Right kidney (tissue), 1 donor: Measurements from ENCODE around the gene PABPN1.
"Not testable (repeated sequence)": the region's sequence is repeated elsewhere in the genome, so short reads cannot be mapped to it uniquely, and the experiment has no call there.

Experiments used
- DNase-seq: peaks from one replicate; pipeline ENCODE4 v3.0.0-alpha.2; 2016

Gene PABPN1

DNA sequence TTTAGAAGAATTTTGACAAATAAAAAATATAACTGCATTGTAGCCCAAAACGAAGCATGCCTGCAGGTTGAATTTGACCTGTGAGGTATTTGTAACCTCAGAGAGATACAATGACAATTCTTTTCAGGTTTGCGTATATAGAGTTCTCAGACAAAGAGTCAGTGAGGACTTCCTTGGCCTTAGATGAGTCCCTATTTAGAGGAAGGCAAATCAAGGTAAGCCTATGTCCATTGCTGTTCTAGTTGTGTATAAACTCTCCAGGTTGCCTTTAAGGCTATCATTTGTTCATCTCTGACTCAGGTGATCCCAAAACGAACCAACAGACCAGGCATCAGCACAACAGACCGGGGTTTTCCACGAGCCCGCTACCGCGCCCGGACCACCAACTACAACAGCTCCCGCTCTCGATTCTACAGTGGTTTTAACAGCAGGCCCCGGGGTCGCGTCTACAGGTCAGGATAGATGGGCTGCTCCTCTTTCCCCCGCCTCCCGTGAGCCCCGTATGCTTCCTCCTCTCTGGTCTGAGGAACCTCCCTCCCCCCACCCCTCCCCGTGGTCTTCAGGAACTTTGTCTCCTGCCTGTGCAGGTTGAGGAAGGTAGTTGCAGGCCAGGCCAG lies 2.7 kb downstream of the PABPN1 start:
- DNase-seq, result no peak

DNA sequence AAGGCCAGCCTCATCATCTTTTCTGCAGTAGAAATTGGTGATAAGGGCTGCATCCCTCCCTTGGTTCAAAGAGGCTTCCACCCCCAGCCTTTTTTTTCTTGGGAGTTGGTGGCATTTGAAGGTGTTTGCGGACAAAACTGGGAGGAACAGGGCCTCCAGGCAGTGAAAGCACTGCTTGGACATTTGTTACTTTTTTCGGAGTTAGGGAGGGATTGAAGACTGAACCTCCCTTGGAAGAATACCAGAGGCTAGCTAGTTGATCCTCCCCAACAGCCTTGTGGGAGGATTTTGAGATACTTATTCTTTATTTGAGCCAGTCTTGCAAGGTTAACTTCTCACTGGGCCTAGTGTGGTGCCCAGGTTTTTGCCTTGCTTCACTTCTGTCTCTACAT lies 3.2 kb downstream of the PABPN1 start:
- DNase-seq, result no peak

DNA sequence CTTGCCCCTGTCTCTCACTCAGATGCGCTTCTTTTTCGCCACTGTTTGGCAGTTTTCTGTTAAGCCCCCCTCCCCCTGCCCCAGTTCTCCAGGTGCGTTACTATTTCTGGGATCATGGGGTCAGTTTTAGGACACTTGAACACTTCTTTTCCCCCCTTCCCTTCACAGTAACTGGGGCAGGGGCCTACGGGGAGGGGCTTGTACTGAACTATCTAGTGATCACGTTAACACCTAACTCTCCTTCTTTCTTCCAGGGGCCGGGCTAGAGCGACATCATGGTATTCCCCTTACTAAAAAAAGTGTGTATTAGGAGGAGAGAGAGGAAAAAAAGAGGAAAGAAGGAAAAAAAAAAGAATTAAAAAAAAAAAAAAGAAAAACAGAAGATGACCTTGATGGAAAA lies 3.7 kb downstream of the PABPN1 start:
- no peak for DNase-seq

DNA sequence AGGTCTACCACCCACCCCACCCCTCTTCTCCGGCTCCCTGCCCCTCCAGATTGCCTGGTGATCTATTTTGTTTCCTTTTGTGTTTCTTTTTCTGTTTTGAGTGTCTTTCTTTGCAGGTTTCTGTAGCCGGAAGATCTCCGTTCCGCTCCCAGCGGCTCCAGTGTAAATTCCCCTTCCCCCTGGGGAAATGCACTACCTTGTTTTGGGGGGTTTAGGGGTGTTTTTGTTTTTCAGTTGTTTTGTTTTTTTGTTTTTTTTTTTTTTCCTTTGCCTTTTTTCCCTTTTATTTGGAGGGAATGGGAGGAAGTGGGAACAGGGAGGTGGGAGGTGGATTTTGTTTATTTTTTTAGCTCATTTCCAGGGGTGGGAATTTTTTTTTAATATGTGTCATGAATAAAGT lies 4.5 kb downstream of the PABPN1 start:
- DNase-seq, result not testable (repeated sequence)

DNA sequence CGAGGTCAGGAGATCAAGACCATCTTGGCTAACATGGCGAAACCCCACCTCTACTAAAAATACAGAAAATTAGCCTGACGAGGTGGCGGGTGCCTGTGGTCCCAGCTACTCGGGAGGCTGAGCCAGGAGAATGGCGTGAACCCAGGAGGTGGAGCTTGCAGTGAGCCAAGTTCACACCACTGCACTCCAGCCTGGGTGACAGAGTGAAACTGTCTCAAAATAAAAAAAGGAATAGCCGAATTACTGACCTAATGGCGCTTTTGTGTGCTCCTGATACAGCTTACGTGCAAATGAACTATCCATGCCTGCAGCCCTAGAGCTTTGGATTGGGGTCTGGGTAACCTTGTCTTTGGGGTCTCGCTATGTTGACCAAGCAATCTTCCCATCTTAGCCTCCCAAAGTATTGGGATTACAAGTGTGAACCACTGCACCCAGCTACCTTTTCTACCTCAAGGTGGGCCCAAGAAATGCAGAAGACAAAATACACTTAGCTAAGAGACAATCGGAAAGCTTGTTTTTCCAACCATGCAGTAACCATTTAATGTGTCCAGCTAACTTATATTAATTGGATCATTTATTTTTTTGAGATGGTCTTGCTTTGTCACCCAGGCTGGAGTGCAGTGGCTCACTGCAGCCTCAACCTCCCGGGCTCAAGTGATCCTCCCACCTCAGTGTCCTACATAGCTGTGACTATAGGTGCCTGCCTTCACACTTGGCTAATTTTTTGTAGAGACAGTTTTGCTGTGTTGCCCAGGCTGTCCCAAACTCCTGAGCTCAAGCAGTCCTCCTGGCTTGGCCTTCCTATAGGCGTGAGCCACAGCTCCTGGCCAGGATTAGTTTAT lies 5.5 kb downstream of the PABPN1 start:
- DNase-seq, result no peak

DNA sequence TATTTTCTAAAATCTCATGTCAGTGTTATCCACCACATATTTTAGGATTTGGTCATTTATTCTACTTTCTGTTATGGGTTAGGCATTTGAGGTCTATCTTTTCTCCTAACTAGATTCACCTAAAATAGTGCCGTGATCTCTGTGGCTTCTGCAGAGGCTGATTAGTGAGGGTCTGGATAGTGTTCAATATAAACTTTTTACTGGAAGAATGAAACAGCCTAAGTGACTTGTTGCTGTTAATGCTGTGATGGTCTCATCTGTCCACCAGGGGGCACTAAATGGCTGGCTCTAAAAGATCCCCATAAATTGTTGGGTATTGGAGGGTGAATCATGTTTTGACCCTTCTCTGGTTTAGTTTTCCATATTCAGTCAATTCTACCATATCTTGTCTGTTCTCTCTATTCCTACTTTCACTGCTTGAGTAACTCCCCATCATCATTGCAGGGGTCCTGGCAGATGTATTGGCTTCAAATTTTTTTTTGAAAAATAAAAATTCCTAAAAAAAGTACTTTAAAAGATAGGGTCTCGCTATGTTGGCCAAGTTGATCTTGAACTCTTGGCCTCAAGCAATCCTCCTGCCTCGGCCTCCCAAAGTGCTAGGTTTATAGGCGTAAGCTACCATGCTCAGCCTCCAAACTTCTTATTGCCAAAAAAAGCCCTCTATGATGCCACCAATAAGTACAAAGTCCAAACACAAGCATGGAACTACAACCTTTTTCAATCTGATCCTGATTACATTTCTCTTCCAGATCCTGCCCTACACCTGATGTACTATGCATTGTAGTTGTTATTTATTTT lies 6.9 kb downstream of the PABPN1 start:
- no peak for DNase-seq

DNA sequence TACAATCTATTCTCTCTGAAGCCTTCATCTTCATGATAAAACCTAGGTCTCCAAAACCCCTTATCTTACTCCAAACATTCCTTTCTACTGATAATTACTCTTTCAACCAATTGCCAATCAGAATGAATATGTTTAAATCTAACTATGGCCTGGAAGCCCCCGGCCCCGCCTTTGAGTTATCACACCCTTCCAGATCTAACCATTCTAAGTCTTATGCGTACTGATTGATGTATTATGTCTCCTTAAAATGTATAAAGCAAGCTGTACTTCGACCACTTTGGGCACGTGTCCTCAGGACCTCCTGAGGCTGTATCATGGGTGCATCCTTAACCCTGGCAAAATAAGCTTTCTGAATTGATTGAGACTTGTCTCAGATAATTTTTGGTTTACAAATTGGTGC lies 14.4 kb downstream of the PABPN1 start:
- no peak for DNase-seq

DNA sequence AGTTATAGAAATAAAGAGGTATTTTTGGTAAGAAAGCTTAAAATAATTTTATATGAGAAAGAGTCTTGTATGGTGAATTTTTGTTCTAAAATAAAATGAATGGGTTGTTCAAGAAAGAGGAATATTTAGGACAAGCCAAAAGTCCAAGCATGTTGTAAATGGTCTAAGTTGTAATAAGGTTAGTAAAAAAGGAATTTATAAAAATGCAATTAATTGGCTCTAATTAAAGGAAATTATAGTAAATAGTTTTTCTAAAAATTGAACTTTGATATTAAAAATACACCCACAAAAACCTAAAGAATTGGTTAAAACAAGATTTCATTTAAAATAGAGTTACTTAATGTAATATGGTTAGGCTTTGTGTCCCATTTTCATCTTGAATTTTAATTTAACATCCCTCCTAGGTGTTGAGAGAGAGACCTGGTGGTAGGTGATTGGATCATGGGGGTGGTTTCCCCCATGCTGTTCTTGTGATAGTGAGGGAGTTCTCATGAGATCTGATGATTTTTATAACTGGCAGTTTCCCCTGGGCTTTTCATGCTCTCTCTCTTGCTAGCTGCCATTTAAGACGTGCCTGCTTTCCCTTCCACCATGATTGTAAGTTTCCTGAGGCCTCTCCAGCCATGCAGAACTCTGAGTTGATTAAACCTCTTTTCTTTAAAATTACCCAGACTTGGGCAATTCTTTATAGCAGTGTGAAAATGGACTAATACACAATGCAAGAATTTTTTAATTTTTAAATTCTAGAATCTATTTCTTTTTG lies 18.4 kb downstream of the PABPN1 start:
- no peak for DNase-seq

DNA sequence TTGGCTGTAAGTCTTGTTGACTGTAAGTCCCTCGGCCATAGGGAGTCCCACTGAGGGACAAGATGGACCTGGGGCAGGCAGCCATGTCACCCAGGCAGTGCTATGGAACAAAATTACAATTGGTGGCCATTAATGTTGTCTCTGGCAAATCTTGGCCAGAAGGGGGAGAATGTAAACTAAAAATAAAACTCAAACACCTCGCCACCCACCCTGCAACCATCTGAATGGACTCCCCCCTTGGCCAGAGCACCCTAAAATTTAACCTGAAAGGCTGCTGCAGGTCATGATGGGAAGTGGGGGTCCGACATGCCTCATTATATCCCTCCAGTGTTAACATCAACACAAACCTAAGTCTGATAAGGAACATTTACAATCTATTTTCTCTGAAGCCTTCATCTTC lies 23.2 kb downstream of the PABPN1 start:
- no peak for DNase-seq

DNA sequence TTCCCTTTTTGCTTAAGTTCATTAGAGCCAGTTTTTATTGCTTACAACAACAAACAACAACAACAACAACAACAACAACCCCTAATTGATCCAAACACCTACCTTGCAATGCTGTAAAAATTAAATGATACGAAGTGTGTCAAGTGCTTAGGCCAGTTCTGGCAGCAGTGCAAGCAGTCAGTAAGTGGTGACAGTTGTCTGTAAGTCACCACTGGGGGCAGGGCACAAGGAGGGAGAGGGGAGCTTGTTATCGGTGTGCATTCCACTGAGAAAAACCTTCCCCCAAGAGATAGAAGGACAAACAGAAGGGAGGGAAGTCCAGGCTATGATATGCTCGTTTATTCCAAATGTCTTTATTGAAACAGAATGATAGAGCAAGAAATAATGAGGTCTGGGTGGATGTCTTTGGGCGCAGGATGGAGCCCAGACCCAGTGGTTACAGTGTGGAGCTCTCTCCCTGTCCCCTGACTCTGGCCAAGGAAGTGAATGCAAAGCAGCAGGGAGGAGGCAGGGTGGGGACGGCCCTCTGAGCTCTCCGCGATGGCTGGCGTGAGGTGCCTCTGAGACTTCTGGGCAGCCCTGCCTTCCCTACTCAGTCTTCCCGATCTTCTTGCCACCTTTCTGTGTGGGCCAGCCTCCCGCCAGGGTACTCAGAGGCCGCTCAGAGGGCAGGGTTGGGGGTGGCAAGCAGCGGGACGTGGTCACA lies 24.9 kb downstream of the PABPN1 start:
- no peak for DNase-seq

DNA sequence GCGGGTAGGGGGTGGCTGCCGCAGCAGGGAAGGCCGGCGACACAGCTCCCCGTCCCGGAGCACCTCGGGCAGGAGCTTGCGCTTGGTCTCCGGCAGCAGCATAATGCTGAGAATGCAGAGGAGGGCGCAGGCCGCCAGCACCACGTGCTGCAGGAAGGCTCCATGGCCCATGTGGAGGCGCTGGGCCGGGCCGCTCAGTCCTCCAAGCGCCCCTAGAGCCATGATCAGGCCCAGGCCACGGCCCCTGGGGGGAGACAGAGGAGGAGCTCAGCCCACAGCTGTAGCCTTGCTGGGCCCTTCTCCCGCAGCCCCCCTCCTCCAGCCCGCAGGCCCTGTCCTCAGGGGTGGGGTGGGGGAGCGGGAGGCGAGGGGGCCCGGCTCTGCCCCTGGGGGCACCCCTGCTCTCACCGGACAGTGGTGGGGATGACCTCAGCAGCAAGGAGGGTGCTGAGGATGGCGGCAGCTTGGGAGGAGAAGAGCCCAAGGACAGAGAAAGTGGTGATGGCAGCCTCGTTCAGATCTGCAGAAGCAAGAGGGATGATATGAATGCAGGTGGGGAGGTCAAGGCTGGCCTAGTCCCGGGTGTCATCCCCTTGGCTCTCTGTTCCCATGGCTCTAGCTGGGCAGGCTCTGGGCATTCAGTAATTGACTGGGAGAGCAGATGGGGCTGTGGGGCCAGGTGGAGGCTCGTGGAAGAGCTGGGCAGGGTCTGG lies 25.6 kb downstream of the PABPN1 start:
- DNase-seq, result no peak

DNA sequence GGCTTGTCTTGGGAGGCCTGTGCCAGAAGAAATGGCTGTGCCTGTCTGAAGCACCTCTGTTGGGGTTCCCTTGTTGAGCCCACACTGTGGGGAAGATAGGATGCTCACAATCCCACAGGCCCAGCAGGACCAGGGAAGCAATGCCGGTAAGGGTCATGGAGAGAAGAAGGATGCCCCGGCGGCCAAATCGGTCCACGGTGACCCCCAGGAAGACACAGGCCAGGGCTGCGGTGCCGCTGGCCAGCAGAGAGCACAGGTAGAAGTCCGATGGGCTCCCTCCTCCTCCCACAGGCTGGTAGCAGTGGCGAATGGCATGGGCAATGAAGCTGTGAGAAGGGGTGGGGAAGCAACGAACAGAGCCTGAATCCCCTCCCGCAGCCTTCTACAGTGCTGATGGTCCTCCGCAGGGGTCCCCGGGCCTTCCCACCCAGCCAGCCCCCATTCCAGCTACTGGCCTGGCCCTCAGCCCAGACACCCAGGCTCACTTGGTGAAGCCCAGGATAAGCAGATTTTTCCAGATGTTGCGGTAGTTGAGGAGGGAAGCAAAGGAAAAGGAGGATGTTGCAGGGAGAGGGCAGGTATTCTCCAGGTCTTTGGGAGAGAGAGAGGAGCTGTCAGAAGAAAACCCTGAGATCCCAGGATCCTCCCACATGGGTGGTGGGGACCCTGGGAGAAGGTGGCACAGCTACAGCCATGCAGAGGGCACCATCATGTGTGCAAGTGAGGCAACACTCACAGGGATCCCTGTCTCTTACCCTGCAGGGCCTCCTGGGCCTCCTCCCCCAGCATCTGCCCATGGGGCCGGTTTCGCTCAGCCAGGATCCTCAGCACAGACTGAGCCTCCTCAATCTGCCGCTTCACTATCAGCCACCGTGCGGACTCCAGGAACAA lies 26.4 kb downstream of the PABPN1 start:
- no peak for DNase-seq

DNA sequence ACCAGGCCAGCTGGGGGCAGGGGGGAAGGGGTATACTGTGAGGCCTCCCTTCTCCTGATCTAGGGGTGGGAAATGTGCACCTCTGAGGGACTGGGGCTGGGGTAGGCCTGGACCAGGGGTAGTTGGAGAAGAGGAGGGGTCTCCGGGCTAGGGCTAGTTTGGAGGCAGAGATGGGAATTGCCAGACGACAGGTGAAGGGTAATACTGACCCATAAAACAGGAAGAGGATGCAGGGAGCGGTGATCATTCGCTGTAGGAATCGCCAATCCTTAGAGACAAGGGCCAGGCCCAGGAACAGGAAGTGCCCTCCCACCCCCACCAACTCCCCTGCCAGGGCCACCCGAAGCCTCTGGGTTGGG lies 27.0 kb downstream of the PABPN1 start:
- DNase-seq, result no peak

DNA sequence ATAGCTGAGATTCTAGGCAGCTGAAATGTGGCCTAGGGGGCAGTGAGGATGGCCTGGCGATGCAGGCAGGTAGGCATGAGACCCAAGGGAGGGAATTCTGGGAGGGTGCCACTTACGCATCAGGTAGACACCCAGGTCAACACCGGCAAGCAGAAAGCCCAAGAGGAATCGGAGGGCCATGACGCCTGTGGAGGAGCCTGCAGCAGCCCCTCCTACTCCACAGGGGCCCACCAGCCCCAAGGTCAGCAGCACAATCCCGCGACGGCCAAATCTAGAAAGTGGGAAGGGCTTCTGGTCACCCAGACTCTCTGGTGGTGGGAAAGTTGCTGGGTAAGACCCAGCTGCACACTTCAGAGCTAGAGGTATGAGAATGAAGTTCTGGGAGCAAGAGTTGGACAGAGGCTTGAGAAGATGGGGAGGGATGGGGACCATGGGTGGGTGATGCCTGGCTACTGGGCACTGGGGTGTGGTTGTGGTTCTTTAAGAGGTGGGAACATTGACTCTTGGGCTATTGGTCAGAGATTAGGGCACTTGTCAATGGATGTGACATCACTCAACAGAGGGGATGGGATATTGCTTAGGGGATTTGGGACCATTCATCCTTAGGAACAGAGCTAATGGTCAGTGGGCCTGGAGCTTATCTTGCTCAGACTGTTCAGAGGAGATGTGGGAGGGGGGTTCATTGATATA lies 28.0 kb downstream of the PABPN1 start:
- no peak for DNase-seq

DNA sequence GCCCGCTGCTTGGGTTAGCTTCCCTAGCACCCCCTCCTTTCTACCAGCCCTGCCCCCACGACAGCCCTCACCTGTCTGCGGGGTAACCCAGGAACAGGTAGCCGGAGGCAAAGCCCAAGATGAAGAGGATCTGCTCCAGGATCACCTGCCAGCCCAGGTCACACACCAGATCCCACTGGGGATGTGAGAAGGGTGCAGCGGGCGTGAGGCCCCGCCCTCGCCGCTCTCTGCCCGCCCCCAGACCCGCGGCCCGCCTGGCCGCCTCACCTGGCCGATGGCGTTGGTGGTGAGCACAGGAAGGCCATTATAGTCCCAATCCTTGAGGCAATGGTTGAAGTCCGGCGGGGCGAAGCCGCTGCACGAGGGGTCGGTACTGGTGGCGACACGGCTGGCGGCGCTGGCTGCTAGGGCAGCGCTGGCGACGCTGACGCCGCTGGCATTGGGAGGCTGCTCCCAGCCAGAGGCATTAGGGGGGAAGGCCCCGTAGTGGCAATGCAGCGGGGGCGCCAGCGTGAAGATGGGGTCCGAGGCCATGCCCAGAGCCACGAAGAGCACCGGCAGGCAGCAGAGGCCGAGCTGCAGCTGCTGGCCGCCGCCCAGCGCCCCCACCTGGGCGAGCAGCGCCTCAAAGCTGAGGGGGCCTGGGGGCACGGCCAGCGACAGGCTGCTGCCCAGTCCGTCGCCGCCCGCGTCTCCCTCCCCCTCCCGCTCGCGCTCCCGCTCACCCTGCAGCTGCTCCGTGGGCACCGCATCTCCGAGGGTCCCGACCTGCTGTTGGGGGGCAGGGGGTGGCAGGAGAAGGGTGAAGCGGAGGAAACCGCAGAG lies 30.6 kb downstream of the PABPN1 start:
- DNase-seq, result peak; percentile 77

DNA sequence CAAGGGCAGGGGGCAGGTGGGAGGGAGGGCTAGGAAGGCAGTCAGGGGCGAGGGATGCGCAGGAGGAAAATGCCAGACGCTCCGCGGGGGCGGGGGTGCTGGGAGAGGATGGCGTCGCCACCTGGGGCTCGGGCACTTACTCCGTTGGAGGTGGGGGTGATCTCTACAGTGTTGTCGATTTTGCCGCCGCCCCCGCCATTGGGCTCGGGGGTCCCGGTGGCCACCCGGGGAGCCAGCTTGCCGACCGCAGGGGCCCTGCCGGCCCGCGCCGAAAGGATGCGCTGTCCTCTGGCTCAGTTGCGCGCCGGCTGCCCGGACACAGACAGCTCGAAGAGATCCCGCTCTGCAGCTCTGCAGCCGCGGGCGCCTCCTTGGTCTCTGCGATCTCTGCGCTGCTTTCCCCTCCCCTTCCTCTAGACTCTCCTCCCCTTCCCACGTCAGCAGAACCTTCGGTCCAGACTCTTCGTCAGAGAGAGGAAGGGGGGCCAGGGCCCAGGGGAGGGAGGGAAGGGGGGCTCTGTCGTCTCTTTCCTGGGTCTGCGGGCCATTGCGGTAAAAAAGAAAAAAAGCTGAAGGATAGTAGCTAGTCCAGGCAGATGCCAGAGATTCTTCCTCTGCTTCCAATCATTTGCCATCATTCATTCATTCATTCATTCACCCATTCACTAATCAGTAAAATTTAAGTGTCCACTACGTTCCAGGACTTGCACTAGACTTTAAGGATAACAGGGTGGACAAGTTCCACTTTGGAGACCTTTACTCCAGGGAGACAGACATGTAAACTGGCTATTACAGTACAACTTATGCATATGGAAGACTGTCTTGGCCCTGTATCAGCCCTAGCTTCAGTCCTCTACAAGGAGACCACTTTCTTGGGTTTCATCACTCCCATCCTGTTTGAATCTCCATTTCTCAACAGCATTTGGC lies 31.5 kb downstream of the PABPN1 start, which contains the start of gene SLC22A17:
Gene SLC22A17, minus strand, starts transcription at position 382 of the 927 bp plus-strand sequence.
- peak; percentile 83 for DNase-seq

DNA sequence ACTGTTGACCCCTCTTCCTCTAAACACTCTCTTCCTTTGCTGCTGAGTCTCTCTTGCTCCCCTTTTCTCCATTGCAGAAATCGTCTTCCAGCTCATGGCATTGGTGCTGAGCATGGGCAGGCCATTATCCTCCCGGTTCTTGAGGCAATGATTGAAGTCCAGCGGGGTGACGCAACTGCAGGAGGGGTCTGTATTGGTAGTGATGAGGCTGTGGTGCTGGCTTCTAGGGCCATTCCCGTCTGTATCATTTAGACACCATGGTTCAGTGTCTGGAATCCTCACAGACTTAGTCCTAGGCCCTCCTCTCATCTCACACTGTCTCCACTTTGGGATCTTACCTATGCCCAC lies 32.1 kb downstream of the PABPN1 start:
- no peak for DNase-seq

DNA sequence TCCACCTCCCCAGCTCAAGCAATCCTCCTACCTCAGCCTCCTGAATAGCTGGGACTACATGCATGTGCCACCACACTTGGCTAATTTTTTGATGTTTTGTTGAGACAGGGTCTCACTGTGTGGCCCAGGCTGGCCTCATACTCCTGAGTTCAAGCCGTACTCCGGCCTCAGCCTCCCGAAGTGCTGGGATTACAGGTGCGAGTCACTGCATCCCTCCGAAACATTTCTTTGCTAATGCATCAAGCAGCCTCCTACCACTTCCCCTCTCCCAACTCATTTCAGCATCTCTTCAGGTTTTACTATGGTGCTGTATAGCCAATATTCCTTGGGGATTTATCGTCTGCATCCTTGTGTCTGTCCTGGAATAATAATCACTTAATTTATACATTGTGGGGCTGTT lies 33.7 kb downstream of the PABPN1 start:
- DNase-seq, result no peak
